HEK293 (cell line): Measurements from ENCODE around the gene RNF223.

Experiments used
- CTCF ChIA-PET: fragments of 350-600 bp; formaldehyde crosslinking; extraction: SDS; loops from one replicate; lab custom pipeline; 2021; ENCODE audit warnings: antibody characterized with exemption; lab: Yijun Ruan, JAX
- POLR2A ChIA-PET: fragments of 300-600 bp; formaldehyde crosslinking; extraction: SDS; loops from one replicate; lab custom pipeline; 2020; ENCODE audit warnings: antibody characterized with exemption, inconsistent platforms; lab: Yijun Ruan, JAX
- H3K27ac ChIP-seq: fragments of 200-500 bp; sonication (Bioruptor generic); 2 replicates; pipeline ENCODE4 v1.5.1; 2014; ENCODE audit warnings: low read depth, low read length, control low read depth, inconsistent platforms; ENCODE audit errors: extremely low read depth
- H3K36me3 ChIP-seq, 2 experiments: fragments of 200-500 bp in 1 of 2; sonication (Bioruptor generic) in 1 of 2; 1 replicate in 1 of 2; 2 replicates in 1 of 2; pipeline ENCODE4 v1.5.1; 2014 to 2017; ENCODE audit warnings: inconsistent platforms in 2 of 2, low read length in 2 of 2; ENCODE audit not compliant: control insufficient read depth in 2 of 2, insufficient read depth in 1 of 2
- H3K4me1 ChIP-seq: fragments of 200-500 bp; sonication (Bioruptor generic); 2 replicates; pipeline ENCODE4 v1.5.1; 2014; ENCODE audit warnings: mild to moderate bottlenecking, low read length, inconsistent platforms; ENCODE audit not compliant: control insufficient read depth, insufficient read depth
- H3K4me3 ChIP-seq: 2 replicates; pipeline ENCODE4 v1.5.1; 2011; ENCODE audit warnings: low read depth, mild to moderate bottlenecking, control low read depth, low read length, moderate library complexity
- H3K9me3 ChIP-seq: fragments of 200-500 bp; sonication (Bioruptor generic); 2 replicates; pipeline ENCODE4 v1.5.1; 2014; ENCODE audit warnings: low read depth, low read length, inconsistent platforms; ENCODE audit not compliant: control insufficient read depth, insufficient read depth
- ATF2 ChIP-seq: fragments of 450-650 bp; formaldehyde crosslinking; IDR thresholded peaks from 2 replicates; pipeline ENCODE4 v1.5.1; 2016; ENCODE audit warnings: missing biosample characterization, missing genetic modification characterization, low read depth
- BCL11B ChIP-seq: fragments of 450-650 bp; formaldehyde crosslinking; IDR thresholded peaks from 2 replicates; pipeline ENCODE4 v1.5.1; 2016; ENCODE audit warnings: low read depth, missing biosample characterization, missing genetic modification characterization
- EGR2 ChIP-seq: fragments of 450-650 bp; formaldehyde crosslinking; IDR thresholded peaks from 2 replicates; pipeline ENCODE4 v1.5.1; 2016; ENCODE audit warnings: low read depth, missing biosample characterization, missing genetic modification characterization
- KLF8 ChIP-seq: fragments of 450-650 bp; formaldehyde crosslinking; IDR thresholded peaks from 2 replicates; pipeline ENCODE4 v1.5.1; 2016; ENCODE audit warnings: missing biosample characterization, missing genetic modification characterization
- KLF9 ChIP-seq: fragments of 450-650 bp; formaldehyde crosslinking; IDR thresholded peaks from 2 replicates; pipeline ENCODE4 v1.5.1; 2016; ENCODE audit warnings: missing biosample characterization, missing genetic modification characterization, low read depth
- REPIN1 ChIP-seq: fragments of 450-650 bp; formaldehyde crosslinking; IDR thresholded peaks from 2 replicates; pipeline ENCODE4 v1.5.1; 2017; ENCODE audit warnings: missing biosample characterization, missing genetic modification characterization, low read depth
- SP7 ChIP-seq: fragments of 450-650 bp; formaldehyde crosslinking; IDR thresholded peaks from 2 replicates; pipeline ENCODE4 v1.5.1; 2016; ENCODE audit warnings: missing biosample characterization, missing genetic modification characterization
- ZFHX2 ChIP-seq: fragments of 450-650 bp; formaldehyde crosslinking; conservative IDR thresholded peaks from 2 replicates; pipeline ENCODE4 v1.5.1; 2016; ENCODE audit warnings: missing biosample characterization, missing genetic modification characterization
- ZFP41 ChIP-seq: fragments of 450-650 bp; formaldehyde crosslinking; IDR thresholded peaks from 2 replicates; pipeline ENCODE4 v1.5.1; 2016; ENCODE audit warnings: missing biosample characterization, missing genetic modification characterization, borderline replicate concordance
- ZNF133 ChIP-seq: fragments of 450-650 bp; formaldehyde crosslinking; IDR thresholded peaks from 2 replicates; pipeline ENCODE4 v1.5.1; 2016; ENCODE audit warnings: missing biosample characterization, missing genetic modification characterization
- ZNF157 ChIP-seq: fragments of 450-650 bp; formaldehyde crosslinking; IDR thresholded peaks from 2 replicates; pipeline ENCODE4 v1.5.1; 2016; ENCODE audit warnings: missing biosample characterization, missing genetic modification characterization
- ZNF324 ChIP-seq: fragments of 450-650 bp; formaldehyde crosslinking; IDR thresholded peaks from 2 replicates; pipeline ENCODE4 v1.5.1; 2016; ENCODE audit warnings: missing biosample characterization, missing genetic modification characterization
- ZNF510 ChIP-seq: fragments of 450-650 bp; formaldehyde crosslinking; IDR thresholded peaks from 2 replicates; pipeline ENCODE4 v1.5.1; 2018; ENCODE audit warnings: mild to moderate bottlenecking, missing genetic modification characterization, missing biosample characterization; ENCODE audit not compliant: insufficient replicate concordance
- ZNF513 ChIP-seq: fragments of 450-650 bp; IDR thresholded peaks from 2 replicates; pipeline ENCODE4 v1.5.1; 2018; ENCODE audit warnings: missing biosample characterization, missing genetic modification characterization
- ZNF558 ChIP-seq: fragments of 450-650 bp; formaldehyde crosslinking; IDR thresholded peaks from 2 replicates; pipeline ENCODE4 v1.5.1; 2016; ENCODE audit warnings: missing biosample characterization, missing genetic modification characterization
- ZNF600 ChIP-seq: fragments of 450-650 bp; formaldehyde crosslinking; IDR thresholded peaks from 2 replicates; pipeline ENCODE4 v1.5.1; 2016; ENCODE audit warnings: missing biosample characterization, missing genetic modification characterization
- ZNF621 ChIP-seq: fragments of 450-650 bp; formaldehyde crosslinking; IDR thresholded peaks from 2 replicates; pipeline ENCODE4 v1.5.1; 2017; ENCODE audit warnings: missing biosample characterization, missing genetic modification characterization
- ZNF776 ChIP-seq: fragments of 450-650 bp; formaldehyde crosslinking; IDR thresholded peaks from 2 replicates; pipeline ENCODE4 v1.5.0; 2017; ENCODE audit warnings: missing biosample characterization, missing genetic modification characterization, borderline replicate concordance
- TF ChIP-seq, protein P1 (sequence below): sonication (generic); formaldehyde crosslinking; IDR thresholded peaks from 2 replicates; pipeline ENCODE4 v1.8.1; 2022; ENCODE audit warnings: mild to moderate bottlenecking, moderate library complexity, missing genetic modification reagents
- TF ChIP-seq, protein P2 (sequence below): fragments of 450-650 bp; formaldehyde crosslinking; IDR thresholded peaks from 2 replicates; pipeline ENCODE4 v1.5.1; 2016; ENCODE audit warnings: missing biosample characterization, missing genetic modification characterization, borderline replicate concordance
- TF ChIP-seq, protein P3 (sequence below): fragments of 450-650 bp; formaldehyde crosslinking; IDR thresholded peaks from 2 replicates; pipeline ENCODE4 v1.5.1; 2016; ENCODE audit warnings: missing biosample characterization, missing genetic modification characterization

Gene RNF223

DNA sequence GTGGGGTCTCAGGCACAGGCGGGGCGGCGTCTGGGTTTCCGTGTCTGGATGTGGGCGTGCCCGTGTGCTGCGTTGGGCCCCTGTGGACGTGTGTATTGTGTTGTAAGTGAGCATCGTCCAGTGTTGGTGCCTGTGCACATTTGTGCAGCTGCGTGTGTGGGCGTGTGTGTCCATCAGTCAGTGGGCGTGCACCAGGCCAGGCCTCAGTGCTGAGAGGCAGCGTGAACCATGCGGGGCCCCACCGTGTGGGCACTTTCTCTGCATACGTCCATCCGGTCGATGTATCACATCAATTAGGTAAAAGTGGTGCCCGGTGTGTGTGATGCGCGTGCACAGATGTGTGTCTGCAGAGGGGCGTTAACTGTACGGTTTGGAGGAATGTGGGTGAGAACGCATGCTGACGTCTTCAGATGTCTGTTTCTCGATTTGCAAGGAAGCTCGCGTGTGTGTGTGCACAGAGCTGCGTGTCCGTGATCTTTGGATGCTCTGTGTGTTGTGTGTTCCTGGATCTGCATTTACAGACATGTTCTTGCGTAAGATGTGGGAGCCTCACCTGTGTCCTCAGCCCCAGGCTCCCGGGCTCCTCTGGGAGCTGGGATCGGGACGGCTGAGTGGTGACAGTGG lies 29.5 kb downstream of the RNF223 start:
- peaks cover 0 to 66% of the 10 kb centered on the region in 2 experiments; a peak in 1 of 3 replicates for H3K36me3 ChIP-seq
- no peaks in the 10 kb centered on the region for H3K9me3 ChIP-seq
- H3K4me1 ChIP-seq, result no peaks in the 10 kb centered on the region
- POLR2A ChIA-PET, result interaction anchor here (0.7 kb wide), 1 partner anchor 14 kb away, joined by 3 read pairs; no protein-coding TSS in a partner anchor
- no peak overlapping the region for H3K4me3 ChIP-seq
- H3K27ac ChIP-seq, result no peak overlapping the region
- TF ChIP-seq ZNF510 (no peak), KLF9 (tag by site-specific recombination) (peak; percentile 58; the same call in 1 of the 2 replicates), ZFHX2 (peak; percentile 72), EGR2 (peak; percentile 44; the same call in 1 of the 2 replicates), ZNF513 (tag by site-specific recombination) (no peak), KLF8 (tag by site-specific recombination) (peak; percentile 34; the same call in 1 of the 2 replicates)
- TF ChIP-seq, protein P1, sequence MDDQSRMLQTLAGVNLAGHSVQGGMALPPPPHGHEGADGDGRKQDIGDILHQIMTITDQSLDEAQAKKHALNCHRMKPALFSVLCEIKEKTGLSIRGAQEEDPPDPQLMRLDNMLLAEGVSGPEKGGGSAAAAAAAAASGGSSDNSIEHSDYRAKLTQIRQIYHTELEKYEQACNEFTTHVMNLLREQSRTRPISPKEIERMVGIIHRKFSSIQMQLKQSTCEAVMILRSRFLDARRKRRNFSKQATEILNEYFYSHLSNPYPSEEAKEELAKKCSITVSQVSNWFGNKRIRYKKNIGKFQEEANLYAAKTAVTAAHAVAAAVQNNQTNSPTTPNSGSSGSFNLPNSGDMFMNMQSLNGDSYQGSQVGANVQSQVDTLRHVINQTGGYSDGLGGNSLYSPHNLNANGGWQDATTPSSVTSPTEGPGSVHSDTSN (CRISPR knock-in tag), result no peak
- CTCF ChIA-PET, result interaction anchor here (0.5 to 0.6 kb wide), 2 partner anchors 17 to 546 kb away, joined by 3 to 5 read pairs; no protein-coding TSS in a partner anchor

GRCh38 chr1:1043921-1044320 lies 30.2 kb downstream of the RNF223 start:
- POLR2A ChIA-PET, result no interaction called here
- no peak overlapping the region for H3K4me3 ChIP-seq
- no peaks in the 10 kb centered on the region for H3K9me3 ChIP-seq
- TF ChIP-seq ZNF621 (tag by site-specific recombination), result no peak
- no peak for TF ChIP-seq SP7
- TF ChIP-seq, protein P2, sequence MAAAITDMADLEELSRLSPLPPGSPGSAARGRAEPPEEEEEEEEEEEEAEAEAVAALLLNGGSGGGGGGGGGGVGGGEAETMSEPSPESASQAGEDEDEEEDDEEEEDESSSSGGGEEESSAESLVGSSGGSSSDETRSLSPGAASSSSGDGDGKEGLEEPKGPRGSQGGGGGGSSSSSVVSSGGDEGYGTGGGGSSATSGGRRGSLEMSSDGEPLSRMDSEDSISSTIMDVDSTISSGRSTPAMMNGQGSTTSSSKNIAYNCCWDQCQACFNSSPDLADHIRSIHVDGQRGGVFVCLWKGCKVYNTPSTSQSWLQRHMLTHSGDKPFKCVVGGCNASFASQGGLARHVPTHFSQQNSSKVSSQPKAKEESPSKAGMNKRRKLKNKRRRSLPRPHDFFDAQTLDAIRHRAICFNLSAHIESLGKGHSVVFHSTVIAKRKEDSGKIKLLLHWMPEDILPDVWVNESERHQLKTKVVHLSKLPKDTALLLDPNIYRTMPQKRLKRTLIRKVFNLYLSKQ (tag by site-specific recombination), result no peak
- 0 out of 2 replicates have a peak, but pooled peaks have one; percentile 22 for TF ChIP-seq ZNF600 (tag by site-specific recombination)
- CTCF ChIA-PET, result interaction anchor here (0.6 kb wide), 1 partner anchor 17 kb away, joined by 3 read pairs; no protein-coding TSS in a partner anchor
- H3K36me3 ChIP-seq, result peaks cover 0 to 62% of the 10 kb centered on the region in 2 experiments; a peak in 1 of 3 replicates
- H3K27ac ChIP-seq, result no peak overlapping the region
- H3K4me1 ChIP-seq, result no peaks in the 10 kb centered on the region

DNA sequence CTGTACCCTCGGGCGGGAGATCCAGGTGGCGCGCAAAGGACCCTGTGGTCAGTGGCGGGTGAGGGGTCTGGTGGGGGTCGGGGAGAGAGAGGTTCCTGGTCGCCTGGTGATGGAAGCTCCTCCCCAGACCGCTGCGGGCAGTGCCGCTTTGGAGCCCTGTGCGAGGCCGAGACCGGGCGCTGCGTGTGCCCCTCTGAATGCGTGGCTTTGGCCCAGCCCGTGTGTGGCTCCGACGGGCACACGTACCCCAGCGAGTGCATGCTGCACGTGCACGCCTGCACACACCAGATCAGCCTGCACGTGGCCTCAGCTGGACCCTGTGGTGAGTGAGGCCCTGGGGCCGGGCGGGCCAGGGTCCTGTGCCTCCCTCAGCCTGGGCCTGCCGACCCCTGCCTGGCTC lies 30.7 kb downstream of the RNF223 start:
- H3K27ac ChIP-seq, result no peak overlapping the region
- H3K4me1 ChIP-seq, result no peaks in the 10 kb centered on the region
- CTCF ChIA-PET, result no interaction called here
- H3K36me3 ChIP-seq, result peaks cover 0 to 64% of the 10 kb centered on the region in 2 experiments; a peak in 1 of 3 replicates
- POLR2A ChIA-PET, result interaction anchor here (0.6 kb wide), 1 partner anchor 86 kb away, joined by 6 read pairs; no protein-coding TSS in a partner anchor
- H3K9me3 ChIP-seq, result no peaks in the 10 kb centered on the region
- TF ChIP-seq ZNF157 (tag by site-specific recombination), result no peak
- TF ChIP-seq ZNF133 (tag by site-specific recombination), result no peak
- TF ChIP-seq, protein P1 (CRISPR knock-in tag), result no peak
- no peak for TF ChIP-seq ZNF776
- no peak for TF ChIP-seq REPIN1 (tag by site-specific recombination)
- TF ChIP-seq ZNF324 (tag by site-specific recombination), result no peak
- no peak for TF ChIP-seq ZFP41 (tag by site-specific recombination)
- no peak for TF ChIP-seq BCL11B (tag by site-specific recombination)
- no peak for TF ChIP-seq ATF2 (tag by site-specific recombination)
- TF ChIP-seq, protein P3, sequence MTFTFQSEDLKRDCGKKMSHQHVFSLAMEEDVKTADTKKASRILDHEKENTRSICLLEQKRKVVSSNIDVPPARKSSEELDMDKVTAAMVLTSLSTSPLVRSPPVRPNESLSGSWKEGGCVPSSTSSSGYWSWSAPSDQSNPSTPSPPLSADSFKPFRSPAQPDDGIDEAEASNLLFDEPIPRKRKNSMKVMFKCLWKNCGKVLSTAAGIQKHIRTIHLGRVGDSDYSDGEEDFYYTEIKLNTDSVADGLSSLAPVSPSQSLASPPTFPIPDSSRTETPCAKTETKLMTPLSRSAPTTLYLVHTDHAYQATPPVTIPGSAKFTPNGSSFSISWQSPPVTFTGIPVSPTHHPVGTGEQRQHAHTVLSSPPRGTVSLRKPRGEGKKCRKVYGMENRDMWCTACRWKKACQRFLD (tag by site-specific recombination), result no peak
- no peak for TF ChIP-seq ZNF558 (tag by site-specific recombination)
- H3K4me3 ChIP-seq, result no peak overlapping the region
